ENCODE data around the gene GARS1. TPM values are rescaled to one million over a fixed set of nuclear protein-coding genes. Genes with fewer than 3 reads are reported as not detected.

The GARS1 gene
- total and polyA plus RNA-seq, 2 donors (not counting 1 experiment from before 2014, with no cell fraction given), result 322 to 669 TPM

- DNase-seq (ENCODE audit: low read depth in 2 of 2), result no peak
- H3K36me3 ChIP-seq (ENCODE audit: control insufficient read depth, insufficient read depth, low read length), result no peaks in the 10 kb centered on the region
- H3K27me3 ChIP-seq (ENCODE audit: control insufficient read depth, insufficient read depth, low read length), result no peaks in the 10 kb centered on the region
- no peaks in the 10 kb centered on the region for H3K9me3 ChIP-seq (ENCODE audit: control insufficient read depth, insufficient read depth, low read depth, low read length)
- TF ChIP-seq EZH2 (IDR thresholded peaks at IDR 0.05; ENCODE audit: low read length, missing control alignments), result no peak
- TF ChIP-seq, protein P1, sequence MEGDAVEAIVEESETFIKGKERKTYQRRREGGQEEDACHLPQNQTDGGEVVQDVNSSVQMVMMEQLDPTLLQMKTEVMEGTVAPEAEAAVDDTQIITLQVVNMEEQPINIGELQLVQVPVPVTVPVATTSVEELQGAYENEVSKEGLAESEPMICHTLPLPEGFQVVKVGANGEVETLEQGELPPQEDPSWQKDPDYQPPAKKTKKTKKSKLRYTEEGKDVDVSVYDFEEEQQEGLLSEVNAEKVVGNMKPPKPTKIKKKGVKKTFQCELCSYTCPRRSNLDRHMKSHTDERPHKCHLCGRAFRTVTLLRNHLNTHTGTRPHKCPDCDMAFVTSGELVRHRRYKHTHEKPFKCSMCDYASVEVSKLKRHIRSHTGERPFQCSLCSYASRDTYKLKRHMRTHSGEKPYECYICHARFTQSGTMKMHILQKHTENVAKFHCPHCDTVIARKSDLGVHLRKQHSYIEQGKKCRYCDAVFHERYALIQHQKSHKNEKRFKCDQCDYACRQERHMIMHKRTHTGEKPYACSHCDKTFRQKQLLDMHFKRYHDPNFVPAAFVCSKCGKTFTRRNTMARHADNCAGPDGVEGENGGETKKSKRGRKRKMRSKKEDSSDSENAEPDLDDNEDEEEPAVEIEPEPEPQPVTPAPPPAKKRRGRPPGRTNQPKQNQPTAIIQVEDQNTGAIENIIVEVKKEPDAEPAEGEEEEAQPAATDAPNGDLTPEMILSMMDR (conservative IDR thresholded peaks at IDR 0.05 in 1 of 2, IDR thresholded peaks at IDR 0.05 in 1 of 2; ENCODE audit: low read depth in 1 of 2, low read length in 2 of 2), result no peak
- H3K27ac ChIP-seq (ENCODE audit: insufficient read depth, low read length), result no peak overlapping the region
- H3K79me2 ChIP-seq (ENCODE audit: control insufficient read depth, insufficient read depth, low read length), result no peaks in the 10 kb centered on the region
- no peak overlapping the region for H3K9ac ChIP-seq (ENCODE audit: insufficient read depth, low read length)
- no peaks in the 10 kb centered on the region for H4K20me1 ChIP-seq (ENCODE audit: control insufficient read depth, extremely low read depth, insufficient read depth, low read length)
- no peak overlapping the region for H2AFZ ChIP-seq (ENCODE audit: low read length)
- no peak overlapping the region for H3K4me3 ChIP-seq (replicated peaks in 1 of 4; ENCODE audit: control extremely low read depth in 1 of 4, insufficient read depth in 1 of 4, low read depth in 3 of 4, low read length in 4 of 4)
- peaks cover 3% of the 10 kb centered on the region for H3K4me1 ChIP-seq (ENCODE audit: control insufficient read depth, extremely low read depth, insufficient read depth, low read length)
- no peak overlapping the region for H3K4me2 ChIP-seq (ENCODE audit: extremely low read depth, insufficient read depth, low read length)
These were observed 48.1 kb upstream of the GARS1 start for GRCh38 chr7:30546596-30546995.

DNA sequence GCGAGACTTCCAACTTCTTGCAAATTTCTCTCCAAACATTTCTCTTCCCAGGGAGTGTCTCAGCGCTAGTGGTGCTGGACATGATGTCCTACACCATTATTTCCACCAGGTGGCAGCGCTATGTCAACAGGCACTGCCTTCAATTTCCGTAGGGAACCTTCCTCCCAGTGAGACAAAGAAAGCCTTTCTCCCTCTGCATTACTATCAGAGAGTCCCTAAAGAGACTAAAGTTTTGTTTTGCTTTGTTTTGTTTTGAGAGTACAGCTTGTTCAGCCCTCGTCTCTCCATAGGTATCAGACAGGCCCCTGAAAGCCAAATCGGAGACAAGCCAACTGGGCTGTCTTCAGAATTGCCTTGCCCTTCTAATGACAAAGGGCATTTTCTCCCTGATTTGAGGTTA, 45.8 kb upstream of the GARS1 start:
- H3K36me3 ChIP-seq (ENCODE audit: control insufficient read depth, insufficient read depth, low read length), result no peaks in the 10 kb centered on the region
- H3K4me3 ChIP-seq (replicated peaks in 1 of 4; ENCODE audit: control extremely low read depth in 1 of 4, insufficient read depth in 1 of 4, low read depth in 3 of 4, low read length in 4 of 4), result no peak overlapping the region
- no peak overlapping the region for H2AFZ ChIP-seq (ENCODE audit: low read length)
- no peak overlapping the region for H3K9ac ChIP-seq (ENCODE audit: insufficient read depth, low read length)
- no peaks in the 10 kb centered on the region for H3K79me2 ChIP-seq (ENCODE audit: control insufficient read depth, insufficient read depth, low read length)
- H3K27me3 ChIP-seq (ENCODE audit: control insufficient read depth, insufficient read depth, low read length), result no peaks in the 10 kb centered on the region
- no peak overlapping the region for H3K27ac ChIP-seq (ENCODE audit: insufficient read depth, low read length)
- peaks cover 3% of the 10 kb centered on the region for H3K4me1 ChIP-seq (ENCODE audit: control insufficient read depth, extremely low read depth, insufficient read depth, low read length)
- H4K20me1 ChIP-seq (ENCODE audit: control insufficient read depth, extremely low read depth, insufficient read depth, low read length), result no peaks in the 10 kb centered on the region
- TF ChIP-seq, protein P1 (conservative IDR thresholded peaks at IDR 0.05 in 1 of 2, IDR thresholded peaks at IDR 0.05 in 1 of 2; ENCODE audit: low read depth in 1 of 2, low read length in 2 of 2), result peak; percentile 80 to 81
- TF ChIP-seq EZH2 (IDR thresholded peaks at IDR 0.05; ENCODE audit: low read length, missing control alignments), result no peak
- no peak overlapping the region for H3K4me2 ChIP-seq (ENCODE audit: extremely low read depth, insufficient read depth, low read length)
- H3K9me3 ChIP-seq (ENCODE audit: control insufficient read depth, insufficient read depth, low read depth, low read length), result no peaks in the 10 kb centered on the region
- peak; percentile 63 to 74 for DNase-seq (ENCODE audit: low read depth in 2 of 2)

DNA sequence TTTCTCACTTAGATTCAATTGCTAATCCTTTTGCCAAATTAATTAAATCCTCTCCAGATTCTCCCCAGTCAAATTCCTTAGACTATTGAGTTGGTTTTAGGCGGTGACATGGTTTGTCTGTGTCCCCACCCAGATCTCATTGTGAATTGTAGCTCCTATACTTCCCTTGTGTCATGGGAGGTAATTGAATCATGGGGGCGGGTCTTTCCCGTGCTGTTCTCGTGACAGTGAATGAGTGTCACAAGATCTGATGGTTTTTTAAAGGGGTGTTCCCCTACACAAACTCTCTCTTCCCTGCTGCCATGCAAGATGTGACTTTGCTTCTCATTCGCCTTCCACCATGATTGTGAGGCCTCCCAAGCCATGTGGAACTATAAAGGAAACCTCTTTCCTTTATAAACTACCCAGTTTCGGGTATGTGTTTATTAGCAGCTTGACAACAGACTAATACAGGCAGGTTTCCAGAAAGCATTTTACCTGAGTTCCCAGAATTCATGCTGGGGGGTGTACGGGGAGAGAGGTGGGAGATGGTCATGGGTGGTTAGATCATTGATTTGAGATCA, 44.7 kb upstream of the GARS1 start:
- Histone ChIP-seq H3K4me2 (ENCODE audit: extremely low read depth, insufficient read depth, low read length) (no peak overlapping the region), H3K79me2 (ENCODE audit: control insufficient read depth, insufficient read depth, low read length) (no peaks in the 10 kb centered on the region), H2AFZ (ENCODE audit: low read length) (no peak overlapping the region), H3K27me3 (ENCODE audit: control insufficient read depth, insufficient read depth, low read length) (no peaks in the 10 kb centered on the region), H3K4me3 (replicated peaks in 1 of 4; ENCODE audit: control extremely low read depth in 1 of 4, insufficient read depth in 1 of 4, low read depth in 3 of 4, low read length in 4 of 4) (no peak overlapping the region), H4K20me1 (ENCODE audit: control insufficient read depth, extremely low read depth, insufficient read depth, low read length) (no peaks in the 10 kb centered on the region), H3K9ac (ENCODE audit: insufficient read depth, low read length) (no peak overlapping the region), H3K4me1 (ENCODE audit: control insufficient read depth, extremely low read depth, insufficient read depth, low read length) (peaks cover 3% of the 10 kb centered on the region), H3K27ac (ENCODE audit: insufficient read depth, low read length) (no peak overlapping the region), H3K9me3 (ENCODE audit: control insufficient read depth, insufficient read depth, low read depth, low read length) (no peaks in the 10 kb centered on the region), H3K36me3 (ENCODE audit: control insufficient read depth, insufficient read depth, low read length) (no peaks in the 10 kb centered on the region)
- TF ChIP-seq, protein P1 (conservative IDR thresholded peaks at IDR 0.05 in 1 of 2, IDR thresholded peaks at IDR 0.05 in 1 of 2; ENCODE audit: low read depth in 1 of 2, low read length in 2 of 2), result no peak
- no peak for TF ChIP-seq EZH2 (IDR thresholded peaks at IDR 0.05; ENCODE audit: low read length, missing control alignments)
- DNase-seq (ENCODE audit: low read depth in 2 of 2), result peak in 1 of 2 donors; percentile 17

Data from fibroblast of lung (primary cell).